HG02870 (cell line): ENCODE data around the gene PROC.

Experiments
- ATAC-seq: cut with Tn5 transposase; IDR thresholded peaks from one replicate; pipeline ENCODE4 v1.9.1; 2021; ENCODE audit warnings: mild to moderate bottlenecking, moderate library complexity; ENCODE audit not compliant: unreplicated experiment

Gene PROC

DNA sequence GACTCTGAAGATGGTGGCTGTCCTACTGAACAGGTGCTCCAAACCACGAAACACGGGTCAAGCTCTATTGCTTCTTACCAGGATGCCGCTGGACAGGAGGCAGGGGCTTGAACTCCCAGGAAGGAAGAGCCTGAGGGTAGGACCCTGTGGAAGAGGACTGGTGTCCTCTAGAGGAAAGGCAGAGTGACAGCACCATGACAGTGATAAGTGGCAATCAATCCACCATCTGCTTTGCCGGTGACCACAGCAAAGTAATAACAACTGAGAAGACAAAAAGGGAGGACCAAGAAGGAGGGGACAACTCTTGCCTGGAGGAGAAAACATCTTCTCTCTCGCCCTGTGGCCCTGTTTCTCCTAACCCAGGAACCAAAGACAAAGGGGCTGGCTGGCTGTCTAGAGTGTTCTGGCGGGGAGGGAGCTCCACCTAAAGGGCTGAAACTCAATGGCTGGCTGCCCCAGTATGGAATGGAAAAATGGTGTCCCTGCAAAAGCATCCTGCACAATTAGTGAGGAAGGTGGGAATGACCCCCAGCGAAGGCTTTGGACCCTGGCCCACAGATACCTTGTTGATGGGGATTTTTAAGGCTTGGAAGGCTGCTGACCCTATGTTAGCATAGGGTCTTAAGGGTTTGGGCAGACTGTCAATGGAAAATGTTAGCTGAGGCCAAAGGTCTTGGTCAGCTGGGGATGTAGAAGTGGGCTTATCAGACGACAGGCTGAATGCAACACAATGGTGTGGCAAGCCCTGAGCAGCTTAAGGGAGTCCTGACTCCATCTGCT, 35.4 kb downstream of the PROC start:
- no peak for ATAC-seq

DNA sequence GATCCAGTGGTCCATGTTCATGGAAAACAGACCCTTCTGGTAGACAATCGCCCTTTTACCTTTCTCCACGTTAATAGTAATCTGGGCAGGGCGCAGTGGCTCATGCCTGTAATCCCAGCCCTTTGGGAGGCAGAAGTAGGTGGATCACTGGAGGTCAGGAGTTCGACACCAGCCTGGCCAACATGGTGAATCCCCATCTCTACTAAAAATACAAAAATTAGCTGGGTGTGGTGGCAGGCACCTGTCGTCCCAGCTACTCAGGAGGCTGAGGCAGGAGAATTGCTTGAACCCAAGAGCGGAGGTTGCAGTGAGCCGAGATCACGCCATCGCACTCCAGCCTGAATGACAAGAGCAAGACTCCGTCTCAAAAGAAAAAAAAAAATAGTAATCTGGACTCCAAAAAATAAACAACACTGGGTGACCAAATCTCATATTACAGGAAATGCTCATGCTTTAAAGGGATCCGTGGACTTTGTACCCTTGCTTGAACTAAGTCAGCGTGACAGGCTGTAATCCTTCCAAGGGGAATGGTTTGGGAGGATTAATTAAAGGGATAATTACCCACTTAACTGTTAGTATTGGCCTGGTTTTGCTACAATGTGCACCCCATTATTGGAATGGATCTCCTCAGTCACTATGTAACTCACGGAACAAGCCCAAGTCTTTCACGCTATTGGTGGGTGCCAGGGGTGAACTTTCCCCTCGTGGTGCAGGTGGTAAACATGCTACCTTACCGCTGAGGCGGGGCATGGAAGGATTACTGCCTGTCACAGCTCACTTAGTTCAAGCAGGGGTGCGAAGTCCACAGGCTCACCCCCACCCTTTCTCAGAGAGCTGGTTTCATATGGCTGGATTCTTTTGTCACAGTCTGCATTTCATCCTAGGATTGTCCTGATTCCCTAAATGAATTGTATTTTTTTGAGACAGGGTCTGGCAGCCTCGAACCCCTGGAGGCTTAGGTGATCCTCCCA, 36.7 kb downstream of the PROC start:
- ATAC-seq: no peak

DNA sequence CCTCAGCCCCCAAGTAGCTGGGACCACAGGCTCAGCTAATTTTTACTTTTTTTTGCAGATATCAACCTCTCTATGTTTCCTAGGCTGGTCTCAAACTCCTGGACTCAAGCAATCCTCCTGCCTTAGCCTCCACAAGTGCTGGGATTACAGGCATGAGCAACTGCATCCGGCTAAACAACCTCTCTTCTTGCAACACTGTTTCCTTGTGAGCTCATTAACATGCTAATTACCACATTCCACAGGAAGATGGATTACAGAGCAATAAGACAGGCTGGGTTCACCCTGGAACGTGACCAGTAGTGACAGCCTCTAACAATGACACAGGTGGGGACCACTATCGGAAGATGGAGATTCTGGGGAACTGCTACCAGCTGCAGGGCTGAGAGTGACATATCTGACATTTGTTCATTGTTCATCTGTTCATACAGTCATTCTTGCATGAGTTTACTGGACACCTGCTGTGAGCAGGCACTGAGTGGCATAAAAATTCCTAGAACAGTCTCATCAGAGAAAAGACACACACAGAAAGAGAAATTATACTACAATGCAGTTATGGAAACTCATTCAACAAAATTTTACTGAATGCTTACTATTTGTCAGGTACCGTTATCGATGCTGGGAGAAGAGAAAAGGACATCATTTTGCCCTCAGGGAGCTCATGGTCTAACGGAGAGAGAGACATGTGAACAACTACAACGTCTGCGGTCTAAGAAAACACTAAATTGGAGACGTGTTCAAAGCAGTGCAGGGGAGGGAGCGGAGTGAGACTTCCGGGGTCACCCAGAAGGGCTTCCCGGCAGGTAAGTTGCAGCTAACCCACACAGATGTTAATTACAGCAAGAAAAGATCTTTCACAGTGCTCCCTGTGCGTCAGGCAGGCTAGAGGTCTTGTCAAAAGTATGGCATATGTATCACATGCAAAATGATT, 37.6 kb downstream of the PROC start:
- no peak for ATAC-seq

DNA sequence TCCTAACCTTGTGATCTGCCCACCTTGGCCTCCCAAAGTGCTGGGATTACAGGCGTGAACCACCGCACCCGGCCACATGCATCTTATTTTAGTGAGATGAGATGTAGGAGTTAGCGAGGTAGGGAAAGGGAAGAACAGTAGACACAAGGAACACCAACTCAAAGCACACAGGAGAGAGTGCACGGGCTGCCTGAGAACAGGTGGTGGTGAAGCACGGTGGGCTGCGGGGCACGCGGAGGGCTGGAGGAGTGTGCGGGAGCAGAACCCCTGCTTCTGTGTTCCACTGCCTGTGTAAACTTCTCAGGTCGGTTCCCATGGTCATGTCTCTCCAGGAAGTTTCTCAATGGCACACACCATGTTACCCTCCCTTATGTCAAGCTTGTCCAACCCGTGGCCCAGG, 38.7 kb downstream of the PROC start:
- no peak for ATAC-seq

DNA sequence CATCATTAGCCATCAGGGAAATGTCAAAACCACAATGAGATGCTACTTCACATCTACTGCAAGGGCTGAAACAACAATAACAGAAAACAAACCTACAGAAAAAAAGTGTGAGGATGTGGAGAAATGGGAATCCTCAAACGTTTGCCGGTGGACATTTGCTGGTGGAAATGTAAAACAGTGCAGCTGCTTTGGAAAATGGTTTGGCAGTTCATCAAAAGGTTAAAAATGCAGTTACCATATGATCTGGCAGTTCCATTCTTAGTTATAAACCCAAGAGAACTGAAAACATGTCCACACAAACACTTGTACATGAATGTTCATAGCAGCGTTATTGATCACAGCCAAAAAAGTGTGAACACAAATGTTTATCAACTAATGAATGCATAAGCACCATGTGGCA, 44.2 kb downstream of the PROC start:
- ATAC-seq: no peak

DNA sequence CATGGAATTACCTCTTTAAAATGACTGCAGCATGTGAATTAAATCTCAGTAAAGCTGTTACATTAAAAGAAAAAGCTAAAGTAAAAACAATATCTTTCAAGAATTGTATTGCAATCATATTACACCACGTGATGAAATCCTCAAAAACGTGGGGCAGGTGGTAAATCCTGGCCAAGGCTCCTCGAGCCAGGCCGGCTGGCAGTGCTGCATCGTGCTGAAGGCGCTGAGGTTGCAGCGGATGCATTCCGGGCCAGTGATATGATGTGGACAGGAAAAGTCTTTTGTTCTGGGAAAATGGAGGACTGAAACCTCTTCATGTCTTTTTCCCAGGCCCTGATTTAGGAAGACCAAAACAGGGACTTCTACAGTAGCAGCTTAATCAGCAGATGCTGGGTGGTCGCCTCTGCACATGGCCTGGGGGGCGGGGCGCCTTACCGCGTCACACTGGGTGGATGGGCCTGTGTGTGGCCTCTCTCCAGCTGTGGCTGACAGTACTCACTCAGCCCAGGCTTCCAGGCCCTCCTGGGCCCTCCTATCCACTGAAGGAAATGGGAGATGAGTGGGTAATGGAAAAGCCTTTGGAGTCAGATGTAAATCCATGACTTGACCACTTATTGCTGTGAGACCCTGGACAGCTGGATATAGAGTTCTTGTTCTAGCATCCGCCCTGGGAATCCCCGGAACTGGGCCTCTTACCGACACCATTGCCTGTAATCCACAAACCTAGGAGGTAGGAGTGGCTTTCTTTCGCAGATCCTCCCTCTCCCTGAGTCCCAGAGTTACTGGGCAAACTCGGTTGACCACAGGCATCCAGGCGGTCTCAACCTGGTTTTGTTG, 45.1 kb downstream of the PROC start:
- ATAC-seq: no peak

DNA sequence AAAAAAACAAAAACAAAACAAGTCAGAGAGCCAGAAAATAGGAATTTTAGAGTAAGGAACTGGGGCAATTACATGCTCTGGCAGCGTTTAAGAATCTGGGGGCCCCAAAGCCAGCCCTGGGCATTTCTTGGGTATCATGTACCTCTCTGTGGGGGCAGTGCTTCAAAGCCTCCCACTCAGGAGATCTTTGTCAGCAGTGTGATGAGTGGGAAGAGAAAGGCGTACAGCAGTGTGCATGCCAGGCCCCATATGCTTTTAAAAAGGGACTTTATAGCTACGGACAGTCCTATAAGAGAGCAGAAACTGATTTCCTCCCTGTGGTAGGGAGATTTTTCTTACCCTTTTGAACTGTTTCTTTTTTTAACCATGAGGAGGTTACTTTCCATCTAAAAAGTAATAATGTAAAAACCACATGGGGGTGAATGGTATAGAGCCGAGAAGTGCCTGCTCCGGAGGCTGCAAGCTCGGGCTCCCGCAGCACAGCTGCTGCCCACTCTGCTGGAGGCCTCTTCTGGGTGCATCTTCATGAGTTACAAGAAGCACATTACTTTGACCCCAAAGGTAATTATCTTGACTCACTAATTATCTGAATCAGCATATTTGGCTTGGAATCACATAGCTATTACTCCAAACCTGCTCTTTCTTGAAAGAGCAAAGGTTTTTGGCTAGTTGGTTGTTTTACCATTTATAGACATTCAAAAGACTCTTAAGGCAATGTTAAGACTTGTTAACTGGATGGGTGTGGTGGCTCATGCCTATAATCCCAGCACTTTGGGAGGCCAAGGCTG, 46.4 kb downstream of the PROC start:
- no peak for ATAC-seq

DNA sequence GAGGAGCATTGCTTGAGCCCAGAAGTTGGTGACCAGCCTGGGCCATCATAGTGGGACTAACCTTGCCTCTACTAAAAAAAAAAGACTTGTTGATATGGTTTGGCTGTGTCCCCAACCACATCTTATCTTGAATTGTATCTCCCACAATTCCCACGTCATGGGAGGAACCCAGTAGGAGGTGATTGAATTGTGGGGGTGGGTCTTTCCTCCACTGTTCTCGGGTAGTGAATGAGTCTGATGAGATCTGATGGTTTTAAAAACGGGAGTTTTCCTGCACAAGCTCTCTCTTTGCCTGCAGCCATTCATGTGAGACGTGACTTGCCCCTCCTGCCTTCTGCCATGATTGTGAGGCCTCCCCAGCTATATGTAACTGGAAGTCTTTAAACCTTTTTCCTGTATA, 47.0 kb downstream of the PROC start:
- ATAC-seq: no peak

DNA sequence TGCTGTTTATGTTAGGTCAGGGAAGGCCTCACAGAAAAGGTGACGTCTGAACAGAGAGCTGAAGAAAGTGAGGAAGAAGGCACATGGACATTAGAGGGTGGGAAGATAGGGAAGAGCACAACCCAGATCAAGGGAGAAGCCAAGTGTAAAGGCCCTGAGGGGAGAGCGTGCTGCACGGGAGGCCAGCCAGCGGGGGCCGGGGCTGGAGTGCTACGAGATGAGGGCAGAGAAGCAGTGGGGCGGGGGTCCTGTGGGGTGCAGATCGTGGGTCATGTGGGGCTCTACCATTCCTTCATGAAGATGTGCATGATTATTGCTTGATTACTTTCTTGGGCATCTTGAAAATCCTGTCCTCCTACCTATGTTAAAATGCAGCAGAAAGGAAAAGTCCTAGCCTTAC, 50.8 kb downstream of the PROC start:
- ATAC-seq: no peak

DNA sequence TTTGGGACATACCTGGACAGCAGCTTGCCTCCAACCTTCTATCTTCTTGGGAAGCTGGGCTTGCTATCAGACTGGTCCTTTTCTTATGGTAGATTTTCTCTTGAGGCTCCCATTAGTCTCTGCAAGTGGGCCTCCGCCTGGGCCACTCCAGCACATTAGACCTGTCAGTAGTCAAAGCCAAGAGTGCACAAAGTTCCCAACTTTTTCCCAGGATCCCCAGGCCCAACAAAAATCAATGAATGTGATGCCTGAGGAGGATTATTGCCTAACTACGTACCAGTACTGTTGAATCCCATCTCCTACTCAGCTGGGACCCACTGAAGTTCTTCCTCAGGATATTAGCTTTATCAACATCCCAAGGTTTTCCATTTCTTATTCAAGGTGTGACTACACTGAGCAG, 51.7 kb downstream of the PROC start:
- no peak for ATAC-seq

DNA sequence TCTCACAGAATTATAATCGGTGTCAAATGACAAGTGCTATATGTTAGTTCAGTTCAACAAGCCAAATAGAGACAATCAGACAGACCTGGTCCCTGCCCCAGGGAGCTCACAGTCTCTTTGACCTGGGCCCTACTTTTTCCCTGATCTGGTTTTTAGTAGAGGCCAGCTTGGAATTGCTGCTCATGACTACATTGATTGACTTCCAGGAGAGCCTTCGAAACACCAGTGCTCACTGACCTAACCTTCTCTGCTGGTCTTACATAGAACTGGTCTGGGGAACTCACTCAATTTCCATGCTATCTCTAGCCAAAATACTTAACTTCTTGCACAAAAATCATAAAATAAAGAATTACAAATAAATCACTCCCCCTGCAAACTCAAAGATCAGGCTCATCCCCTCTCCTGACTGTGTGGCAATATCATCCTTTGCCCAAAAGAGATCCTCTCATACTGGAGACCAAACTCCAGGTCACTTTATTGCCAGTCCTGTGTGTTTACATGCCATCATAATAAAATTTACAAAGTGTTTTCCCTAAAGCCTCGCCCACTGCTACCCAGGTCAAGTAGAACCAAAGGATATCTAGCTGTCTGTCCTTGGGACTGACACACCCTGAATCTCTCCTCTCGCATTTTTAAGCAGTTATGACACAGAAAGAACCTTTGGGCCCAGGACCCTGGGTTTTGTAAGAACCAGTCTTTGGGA, 53.2 kb downstream of the PROC start:
- no peak for ATAC-seq

DNA sequence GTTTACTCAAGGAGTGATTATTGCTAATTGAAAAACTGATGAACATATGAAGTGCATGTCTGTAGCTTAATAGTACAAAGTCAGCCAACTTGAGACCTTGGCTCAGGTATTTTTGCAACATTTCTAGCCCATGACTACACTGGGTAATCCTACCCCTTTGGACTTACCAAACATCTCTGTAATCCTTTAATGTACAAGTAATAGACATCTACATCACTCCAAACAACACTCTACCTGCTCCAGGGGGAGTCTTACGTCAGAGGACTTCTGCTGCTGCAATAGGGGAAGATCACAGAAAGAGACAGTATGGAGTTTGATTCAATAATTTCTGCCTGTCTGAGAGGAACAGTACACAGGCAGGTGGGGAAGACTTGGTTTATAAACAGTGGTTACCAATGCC, 54.0 kb downstream of the PROC start:
- ATAC-seq: no peak

DNA sequence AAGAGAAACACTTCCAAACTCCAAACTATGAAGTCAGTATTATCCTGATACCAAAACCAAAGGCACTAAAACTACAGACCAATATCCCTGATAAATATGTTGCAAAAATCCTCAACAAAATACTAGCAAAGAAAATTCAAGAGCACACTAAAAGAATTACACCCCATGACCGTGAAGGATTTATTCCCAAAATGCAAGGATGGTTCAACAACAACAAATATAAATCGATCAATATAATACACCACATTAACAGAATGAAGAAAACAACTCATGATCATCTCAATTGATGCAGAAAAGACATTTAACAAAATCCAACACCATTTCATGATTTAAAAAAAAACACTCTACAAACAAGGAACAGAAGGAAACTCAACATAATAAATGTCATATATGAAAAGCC, 57.6 kb downstream of the PROC start:
- no peak for ATAC-seq
